OCI-LY1 (cell line): ENCODE data around the gene WWOX.

ENCODE experiments used
- CTCF ChIP-seq: fragments of 200-600 bp; sonication (generic), shearing (Covaris generic); IDR thresholded peaks from 2 replicates; pipeline ENCODE4 v1.5.1; 2017; ENCODE audit warnings: mild to moderate bottlenecking, antibody characterized with exemption, low read length, moderate library complexity, mixed read lengths
- EZH2 ChIP-seq: fragments of 200-600 bp; sonication (generic), shearing (Covaris generic); IDR thresholded peaks from 2 replicates; pipeline ENCODE4 v1.8.0; 2017; ENCODE audit warnings: borderline replicate concordance, mixed run types, mild to moderate bottlenecking, antibody characterized with exemption, low read length, moderate library complexity, mixed read lengths

- TF ChIP-seq CTCF: no peak
- TF ChIP-seq EZH2: no peak
Measured at GRCh38 chr16:78994135-78994745, 894.8 kb downstream of the WWOX start.
